ENCODE results near the gene MRPL21.

MRPL21 gene

DNA sequence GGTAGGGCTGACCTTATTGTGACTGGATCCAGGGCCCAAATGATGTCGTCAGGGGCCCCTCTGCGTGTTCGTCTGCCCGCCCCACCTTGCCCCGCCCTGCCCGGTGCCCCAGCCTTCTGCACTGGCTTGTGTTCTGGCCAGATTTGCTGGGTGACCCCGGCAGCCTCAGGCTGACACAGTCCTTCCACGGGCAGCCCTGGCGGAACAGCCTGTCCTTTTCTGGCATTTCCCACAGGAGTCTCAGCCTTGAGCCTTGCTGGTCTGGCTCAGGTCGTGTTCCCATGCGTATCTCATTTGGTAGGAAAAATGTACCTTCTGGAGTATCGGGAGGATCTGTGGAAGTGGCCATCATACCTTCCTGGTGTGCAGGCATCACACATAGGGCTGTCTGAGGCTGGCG lies 31.0 kb upstream of the MRPL21 start:
- TF ChIP-seq, protein P1, sequence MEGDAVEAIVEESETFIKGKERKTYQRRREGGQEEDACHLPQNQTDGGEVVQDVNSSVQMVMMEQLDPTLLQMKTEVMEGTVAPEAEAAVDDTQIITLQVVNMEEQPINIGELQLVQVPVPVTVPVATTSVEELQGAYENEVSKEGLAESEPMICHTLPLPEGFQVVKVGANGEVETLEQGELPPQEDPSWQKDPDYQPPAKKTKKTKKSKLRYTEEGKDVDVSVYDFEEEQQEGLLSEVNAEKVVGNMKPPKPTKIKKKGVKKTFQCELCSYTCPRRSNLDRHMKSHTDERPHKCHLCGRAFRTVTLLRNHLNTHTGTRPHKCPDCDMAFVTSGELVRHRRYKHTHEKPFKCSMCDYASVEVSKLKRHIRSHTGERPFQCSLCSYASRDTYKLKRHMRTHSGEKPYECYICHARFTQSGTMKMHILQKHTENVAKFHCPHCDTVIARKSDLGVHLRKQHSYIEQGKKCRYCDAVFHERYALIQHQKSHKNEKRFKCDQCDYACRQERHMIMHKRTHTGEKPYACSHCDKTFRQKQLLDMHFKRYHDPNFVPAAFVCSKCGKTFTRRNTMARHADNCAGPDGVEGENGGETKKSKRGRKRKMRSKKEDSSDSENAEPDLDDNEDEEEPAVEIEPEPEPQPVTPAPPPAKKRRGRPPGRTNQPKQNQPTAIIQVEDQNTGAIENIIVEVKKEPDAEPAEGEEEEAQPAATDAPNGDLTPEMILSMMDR (IDR thresholded peaks at IDR 0.05; ENCODE audit: low read depth, low read length, poor library complexity, severe bottlenecking), result no peak
- no peak for TF ChIP-seq EZH2phosphoT487 (IDR thresholded peaks at IDR 0.05; ENCODE audit: borderline replicate concordance, low read length)
- H3K79me2 ChIP-seq (ENCODE audit: control insufficient read depth, low read length), result no peaks in the 10 kb centered on the region
- no peaks in the 10 kb centered on the region for H3K9me3 ChIP-seq (ENCODE audit: control insufficient read depth, insufficient read depth, low read length)
- peaks cover 37% of the 10 kb centered on the region for H3K36me3 ChIP-seq (ENCODE audit: control insufficient read depth, low read length)
- no peaks in the 10 kb centered on the region for H3K9me2 ChIP-seq (replicated peaks; ENCODE audit: control insufficient read depth, low read length)
- H3K27me3 ChIP-seq (ENCODE audit: control insufficient read depth, low read length), result no peaks in the 10 kb centered on the region
- H3K27ac ChIP-seq (ENCODE audit: low read depth, low read length), result no peak overlapping the region
- no peak overlapping the region for H3K4me2 ChIP-seq (ENCODE audit: low read length)
- H3K4me1 ChIP-seq (ENCODE audit: control insufficient read depth, low read length), result no peaks in the 10 kb centered on the region
- H3F3A ChIP-seq (ENCODE audit: control insufficient read depth, insufficient read depth), result no peaks in the 10 kb centered on the region
- no peak overlapping the region for H3K4me3 ChIP-seq (ENCODE audit: low read length)
- no peaks in the 10 kb centered on the region for H4K20me1 ChIP-seq (ENCODE audit: control insufficient read depth, insufficient read depth, low read depth, low read length)

DNA sequence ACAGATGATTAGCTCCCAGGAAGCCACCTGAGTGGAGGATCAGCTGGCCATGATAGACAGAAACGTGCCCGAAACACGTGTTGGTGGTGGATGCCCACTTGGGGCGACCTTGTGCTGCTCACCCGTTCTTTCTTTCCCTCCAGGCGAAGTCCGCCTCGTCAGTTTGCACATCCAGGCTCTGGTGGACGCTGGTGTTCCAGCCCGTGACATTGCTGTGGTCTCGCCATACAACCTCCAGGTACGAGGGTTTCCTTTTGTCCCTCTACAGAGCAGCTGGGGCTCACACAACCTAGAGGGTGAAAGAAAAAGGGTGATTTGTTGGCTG lies 30.7 kb upstream of the MRPL21 start:
- no peaks in the 10 kb centered on the region for H3F3A ChIP-seq (ENCODE audit: control insufficient read depth, insufficient read depth)
- H3K4me2 ChIP-seq (ENCODE audit: low read length), result no peak overlapping the region
- H4K20me1 ChIP-seq (ENCODE audit: control insufficient read depth, insufficient read depth, low read depth, low read length), result no peaks in the 10 kb centered on the region
- no peak for TF ChIP-seq EZH2phosphoT487 (IDR thresholded peaks at IDR 0.05; ENCODE audit: borderline replicate concordance, low read length)
- TF ChIP-seq, protein P1 (IDR thresholded peaks at IDR 0.05; ENCODE audit: low read depth, low read length, poor library complexity, severe bottlenecking), result no peak
- no peaks in the 10 kb centered on the region for H3K9me2 ChIP-seq (replicated peaks; ENCODE audit: control insufficient read depth, low read length)
- H3K4me3 ChIP-seq (ENCODE audit: low read length), result no peak overlapping the region
- no peaks in the 10 kb centered on the region for H3K9me3 ChIP-seq (ENCODE audit: control insufficient read depth, insufficient read depth, low read length)
- no peak overlapping the region for H3K27ac ChIP-seq (ENCODE audit: low read depth, low read length)
- H3K36me3 ChIP-seq (ENCODE audit: control insufficient read depth, low read length), result peaks cover 39% of the 10 kb centered on the region
- no peaks in the 10 kb centered on the region for H3K79me2 ChIP-seq (ENCODE audit: control insufficient read depth, low read length)
- H3K27me3 ChIP-seq (ENCODE audit: control insufficient read depth, low read length), result no peaks in the 10 kb centered on the region
- H3K4me1 ChIP-seq (ENCODE audit: control insufficient read depth, low read length), result no peaks in the 10 kb centered on the region

DNA sequence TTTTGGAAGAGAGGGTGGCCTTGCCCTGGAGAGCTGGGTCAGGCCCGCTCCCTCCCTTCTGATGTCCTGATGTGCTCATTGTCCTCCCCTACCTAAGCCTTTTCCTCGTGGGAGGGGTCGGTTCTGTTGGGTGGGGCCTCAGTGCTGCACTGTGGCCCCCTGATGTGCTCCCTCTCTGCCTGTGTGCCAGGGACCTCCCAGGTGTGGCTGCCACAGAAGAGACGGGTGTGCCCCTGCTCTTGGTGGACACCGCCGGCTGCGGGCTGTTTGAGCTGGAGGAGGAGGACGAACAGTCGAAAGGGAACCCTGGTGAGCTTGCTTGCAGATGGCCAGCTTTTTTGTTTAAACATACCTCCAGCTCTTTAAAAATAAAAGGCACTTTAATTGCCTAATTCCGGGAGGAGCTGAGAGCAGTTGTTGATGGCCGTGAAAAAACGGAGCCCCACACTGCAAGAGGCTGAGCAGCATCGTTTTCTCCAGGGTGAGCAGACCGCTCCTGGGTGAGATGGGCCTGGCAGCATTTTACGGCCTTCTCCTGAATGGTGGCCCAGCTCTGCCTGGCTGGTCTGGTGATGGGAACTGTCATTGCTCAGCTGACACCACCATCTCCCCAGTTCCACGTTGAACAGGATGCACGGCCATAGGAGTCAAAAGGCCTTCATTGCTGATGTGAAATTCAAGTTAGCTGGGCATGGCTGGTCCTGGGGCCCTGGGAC lies 30.1 kb upstream of the MRPL21 start:
- H3K4me1 ChIP-seq (ENCODE audit: control insufficient read depth, low read length), result no peaks in the 10 kb centered on the region
- H3K27ac ChIP-seq (ENCODE audit: low read depth, low read length), result no peak overlapping the region
- no peak overlapping the region for H3K4me3 ChIP-seq (ENCODE audit: low read length)
- TF ChIP-seq EZH2phosphoT487 (IDR thresholded peaks at IDR 0.05; ENCODE audit: borderline replicate concordance, low read length), result no peak
- TF ChIP-seq, protein P1 (IDR thresholded peaks at IDR 0.05; ENCODE audit: low read depth, low read length, poor library complexity, severe bottlenecking), result no peak
- H3K36me3 ChIP-seq (ENCODE audit: control insufficient read depth, low read length), result peaks cover 44% of the 10 kb centered on the region
- H3K27me3 ChIP-seq (ENCODE audit: control insufficient read depth, low read length), result no peaks in the 10 kb centered on the region
- H4K20me1 ChIP-seq (ENCODE audit: control insufficient read depth, insufficient read depth, low read depth, low read length), result no peaks in the 10 kb centered on the region
- no peaks in the 10 kb centered on the region for H3F3A ChIP-seq (ENCODE audit: control insufficient read depth, insufficient read depth)
- no peaks in the 10 kb centered on the region for H3K79me2 ChIP-seq (ENCODE audit: control insufficient read depth, low read length)
- H3K4me2 ChIP-seq (ENCODE audit: low read length), result no peak overlapping the region
- no peaks in the 10 kb centered on the region for H3K9me3 ChIP-seq (ENCODE audit: control insufficient read depth, insufficient read depth, low read length)
- no peaks in the 10 kb centered on the region for H3K9me2 ChIP-seq (replicated peaks; ENCODE audit: control insufficient read depth, low read length)

Measured in DOHH2 (cell line).